NCI-H146 treated with DMSO at 0.1 percent for 48 hours (cell line): Measurements from ENCODE around the gene RHBDL2.
"Not testable (repeated sequence)": the region's sequence is repeated elsewhere in the genome, so short reads cannot be mapped to it uniquely, and the experiment has no call there.

Source experiments
- DNase-seq: peaks from one replicate; lab custom pipeline; 2025; ENCODE audit not compliant: unreplicated experiment; lab: John Stamatoyannopoulos, UW

RHBDL2 gene

GRCh38 chr1:38885092-38885491 lies 56.5 kb downstream of the RHBDL2 start:
- no peak for DNase-seq

- DNase-seq, result no peak
Measured at GRCh38 chr1:38881487-38881886, 60.1 kb downstream of the RHBDL2 start, which contains the start of gene GJA9. Gene GJA9 (minus strand): TSS chr1:38881587. CDS start chr1:38876098, 5,489 bp downstream.

- DNase-seq, result no peak
Measured at GRCh38 chr1:38875811-38876210, 65.8 kb downstream of the RHBDL2 start.

- peak; percentile 78 for DNase-seq
Measured at GRCh38 chr1:38873027-38873969, 68.3 kb downstream of the RHBDL2 start, which contains the start of gene MYCBP. Gene MYCBP (minus strand): TSS chr1:38873348. CDS start chr1:38873305, 43 bp downstream.

GRCh38 chr1:38872401-38873026 lies 69.1 kb downstream of the RHBDL2 start:
- no peak for DNase-seq

- no peak for DNase-seq
Measured at GRCh38 chr1:38870996-38871395, 70.6 kb downstream of the RHBDL2 start.

- DNase-seq, result no peak
Measured at GRCh38 chr1:38867208-38867607, 74.4 kb downstream of the RHBDL2 start.

- no peak for DNase-seq
Measured at GRCh38 chr1:38865112-38865715, 76.4 kb downstream of the RHBDL2 start.

- no peak for DNase-seq
Measured at GRCh38 chr1:38860454-38860795, 81.2 kb downstream of the RHBDL2 start.

- peak; percentile 79 for DNase-seq
Measured at GRCh38 chr1:38859561-38860453, 81.8 kb downstream of the RHBDL2 start, which contains the start of gene RRAGC. Gene RRAGC (minus strand): TSS chr1:38859772. CDS start chr1:38859646, 126 bp downstream.

GRCh38 chr1:38858833-38859560 lies 82.6 kb downstream of the RHBDL2 start:
- DNase-seq, result no peak

GRCh38 chr1:38852780-38853179 lies 88.8 kb downstream of the RHBDL2 start:
- no peak for DNase-seq

- no peak for DNase-seq
Measured at GRCh38 chr1:38848071-38848470, 93.6 kb downstream of the RHBDL2 start.

GRCh38 chr1:38846210-38846609 lies 95.4 kb downstream of the RHBDL2 start:
- DNase-seq, result no peak

- not testable (repeated sequence) for DNase-seq
Measured at GRCh38 chr1:38845088-38845487, 96.5 kb downstream of the RHBDL2 start.

GRCh38 chr1:38840281-38840680 lies 101.3 kb downstream of the RHBDL2 start:
- no peak for DNase-seq

- DNase-seq, result no peak
Measured at GRCh38 chr1:38839363-38839762, 102.3 kb downstream of the RHBDL2 start.

- not testable (repeated sequence) for DNase-seq
Measured at GRCh38 chr1:38836316-38836715, 105.3 kb downstream of the RHBDL2 start.
